NAMALWA (cell line): Measurements from ENCODE around the gene WDR26.
A peak's percentile ranks its signal among the peaks of the same experiment; 100 is the strongest.
"Not testable (repeated sequence)": the region's sequence is repeated elsewhere in the genome, so short reads cannot be mapped to it uniquely, and the experiment has no call there.

Experiments used
- DNase-seq: peaks from one replicate; pipeline ENCODE4 v3.0.0-alpha.2; 2015; ENCODE audit warnings: low spot score

WDR26 gene

GRCh38 chr1:224434691-224435317, at the start of gene WDR26:
Gene WDR26, minus strand, starts transcription at chr1:224434797.
- peak; percentile 96 for DNase-seq

DNA sequence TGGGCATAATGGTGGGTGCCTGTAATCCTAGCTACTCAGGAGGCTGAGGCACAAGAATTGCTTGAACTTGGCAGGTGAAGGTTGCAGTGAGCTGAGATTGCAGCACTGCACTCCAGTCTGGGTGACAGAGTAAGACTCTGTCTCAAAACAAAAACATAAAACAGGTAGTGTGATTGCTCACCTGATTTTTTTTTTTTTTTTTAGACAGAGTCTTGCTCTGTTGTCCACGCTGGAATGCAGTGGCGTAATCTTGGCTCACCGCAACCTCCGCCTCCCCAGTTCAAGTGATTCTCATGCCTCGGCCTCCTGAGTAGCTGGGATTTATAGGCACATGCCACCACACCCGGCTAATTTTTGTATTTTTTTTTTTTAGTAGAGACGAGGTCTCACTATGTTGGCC, 48.6 kb upstream of the WDR26 start:
- not testable (repeated sequence) for DNase-seq

GRCh38 chr1:224482619-224483018, 48.0 kb upstream of the WDR26 start:
- no peak for DNase-seq

GRCh38 chr1:224481601-224482000, 47.0 kb upstream of the WDR26 start:
- DNase-seq, result no peak

GRCh38 chr1:224480888-224481459, 46.4 kb upstream of the WDR26 start:
- not testable (repeated sequence) for DNase-seq

DNA sequence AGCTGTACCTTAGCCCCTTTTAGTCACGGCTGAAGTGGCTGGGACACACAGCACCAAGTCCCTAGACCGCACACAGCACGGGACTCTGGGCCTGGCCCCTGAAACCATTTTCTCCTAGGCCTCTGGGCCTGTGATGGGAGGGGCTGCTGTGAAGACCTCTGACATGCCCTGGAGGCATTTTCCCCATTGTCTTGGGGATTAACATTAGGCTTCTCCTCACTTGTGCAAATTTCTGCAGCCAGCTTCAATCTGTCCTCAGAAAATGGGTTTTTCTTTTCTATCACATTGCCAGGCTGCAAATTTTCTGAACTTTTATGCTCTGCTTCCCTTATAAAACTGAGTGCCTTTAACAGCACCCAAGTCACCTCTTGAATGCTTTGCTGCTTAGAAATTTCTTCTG, 45.6 kb upstream of the WDR26 start:
- not testable (repeated sequence) for DNase-seq

DNA sequence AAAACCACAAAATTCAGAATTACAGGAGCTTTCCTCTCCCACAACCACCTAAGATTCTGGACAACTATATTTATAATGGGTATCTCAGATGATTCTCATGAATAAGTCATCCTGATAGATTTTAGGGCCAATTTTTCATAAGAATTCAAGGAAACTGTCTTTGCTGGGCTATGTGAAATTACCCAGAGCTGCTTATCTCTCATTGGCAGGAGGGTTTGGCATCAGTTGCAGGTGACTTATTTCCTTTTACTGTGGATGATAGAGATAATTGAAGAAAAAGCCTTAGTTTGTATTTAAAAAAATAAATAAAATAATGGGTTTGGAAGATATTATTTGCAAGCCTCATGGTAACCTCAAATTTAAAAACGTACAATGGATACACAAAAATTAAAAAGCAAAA, 38.2 kb upstream of the WDR26 start:
- DNase-seq, result no peak

DNA sequence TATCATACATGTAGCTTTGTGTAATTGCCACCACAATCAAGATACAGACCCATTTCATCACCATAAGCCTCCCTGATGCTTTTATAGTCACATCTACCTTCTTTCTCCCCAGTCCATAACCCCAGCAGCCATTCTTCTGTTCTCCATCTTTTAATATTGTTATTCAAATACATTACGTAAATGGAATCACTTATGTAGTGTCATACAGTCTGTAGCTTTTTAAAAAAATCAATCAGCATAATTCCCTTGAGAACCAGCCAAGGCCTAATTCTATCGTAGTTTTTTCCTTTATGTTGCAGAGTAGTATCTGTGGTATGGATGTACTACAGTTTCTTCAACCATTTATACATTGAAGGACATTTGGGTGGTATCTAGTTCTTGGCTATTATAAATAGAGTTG, 31.6 kb upstream of the WDR26 start:
- DNase-seq, result no peak

DNA sequence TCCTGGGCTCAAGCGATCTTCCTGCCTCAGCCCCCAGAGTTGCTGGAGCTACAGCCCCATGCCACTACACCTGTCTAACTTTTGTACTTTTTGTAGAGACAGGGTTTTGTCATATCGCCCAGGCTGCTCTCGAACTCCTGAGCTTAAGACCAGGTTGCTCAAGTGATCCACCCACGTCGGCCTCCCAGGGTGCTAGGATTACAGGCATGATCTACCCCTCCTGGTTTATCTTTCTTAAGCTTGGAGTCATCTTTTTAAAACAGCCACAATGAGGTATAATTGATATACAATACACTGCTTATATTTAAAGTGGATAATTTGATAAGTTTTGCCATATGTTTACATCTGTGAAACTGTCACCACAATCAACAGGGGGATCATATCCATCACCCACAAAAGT, 25.4 kb upstream of the WDR26 start:
- no peak for DNase-seq

GRCh38 chr1:224458996-224459395, 24.4 kb upstream of the WDR26 start:
- no peak for DNase-seq

GRCh38 chr1:224458296-224458695, 23.7 kb upstream of the WDR26 start:
- DNase-seq, result no peak

DNA sequence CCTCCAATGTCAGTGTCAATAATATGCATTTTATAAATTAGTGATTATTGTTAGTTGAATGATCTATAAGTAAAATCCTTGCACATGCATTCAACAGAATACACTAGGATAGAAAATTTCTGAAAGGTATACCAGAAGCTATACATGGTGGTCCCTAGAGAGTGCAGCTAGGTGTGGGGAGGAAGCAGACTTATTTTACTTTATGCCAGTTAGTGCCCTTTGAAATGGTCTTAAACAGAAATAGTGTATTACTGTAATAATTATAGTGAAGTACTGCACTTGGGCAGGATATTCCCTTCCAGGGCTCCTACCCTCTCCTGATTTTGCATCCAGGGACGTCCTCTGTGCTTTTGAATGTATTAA, 23.2 kb upstream of the WDR26 start:
- no peak for DNase-seq

GRCh38 chr1:224456637-224456953, 22.0 kb upstream of the WDR26 start:
- no peak for DNase-seq

DNA sequence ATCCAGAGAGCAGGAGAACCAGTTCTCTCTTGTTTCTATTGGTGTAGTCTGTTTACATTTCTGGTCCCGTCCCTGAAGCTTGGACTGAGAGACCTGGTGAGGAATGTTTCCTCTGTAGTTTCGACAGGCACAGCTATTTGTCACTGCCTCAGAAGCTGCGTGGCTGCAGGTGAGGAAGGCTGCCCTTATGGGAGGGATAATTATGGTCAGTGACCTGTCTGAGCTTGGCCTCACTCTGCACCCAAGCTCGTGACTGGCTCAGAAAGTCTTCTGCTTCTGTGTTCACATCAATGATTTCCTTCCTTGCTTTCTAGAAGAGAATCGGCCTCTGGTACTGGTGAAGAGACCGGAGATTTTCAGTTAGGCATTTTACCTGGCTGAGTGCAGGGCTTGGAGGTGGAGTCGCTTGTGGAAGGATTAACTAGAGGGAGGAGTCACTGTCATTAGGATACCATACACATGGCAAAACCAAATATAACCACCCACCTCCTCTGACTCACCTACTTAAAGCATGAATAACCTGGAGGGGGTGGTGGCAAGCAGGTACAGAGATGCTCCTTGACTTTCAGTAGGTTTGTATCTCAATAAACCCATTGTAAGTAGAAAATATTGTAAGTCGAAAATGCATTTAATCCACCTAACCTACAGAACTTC, 19.9 kb upstream of the WDR26 start:
- no peak for DNase-seq

GRCh38 chr1:224450561-224451350, 16.2 kb upstream of the WDR26 start:
- DNase-seq, result no peak

GRCh38 chr1:224450159-224450558, 15.6 kb upstream of the WDR26 start:
- DNase-seq, result no peak

- no peak for DNase-seq
Measured at GRCh38 chr1:224448453-224449017, 13.9 kb upstream of the WDR26 start.

GRCh38 chr1:224447971-224448370, 13.4 kb upstream of the WDR26 start:
- DNase-seq, result no peak

- no peak for DNase-seq
Measured at GRCh38 chr1:224447251-224447650, 12.7 kb upstream of the WDR26 start.

DNA sequence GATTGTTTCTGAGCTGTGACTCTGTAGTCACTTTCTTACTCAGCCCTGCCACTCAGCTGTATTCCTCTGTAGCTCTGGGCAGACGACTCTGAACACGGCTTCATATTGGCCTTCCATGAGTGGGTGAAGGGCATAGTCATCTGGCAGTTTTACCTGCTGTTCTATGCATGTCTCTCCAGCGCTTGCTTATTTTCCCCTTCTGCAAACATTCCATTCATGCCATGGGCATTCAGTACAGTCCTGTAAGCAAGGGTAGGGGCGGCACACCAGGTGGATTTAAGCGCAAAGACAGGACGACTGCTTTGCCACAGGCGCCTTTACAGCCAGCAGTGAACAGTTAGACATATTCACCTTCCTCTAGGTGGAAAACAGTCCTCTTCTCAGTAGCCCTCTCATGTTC, 4.4 kb upstream of the WDR26 start:
- DNase-seq, result no peak

GRCh38 chr1:224435999-224436398, 1.4 kb upstream of the WDR26 start:
- no peak for DNase-seq

GRCh38 chr1:224435318-224435763, 744 bp upstream of the WDR26 start:
- peak; percentile 66 for DNase-seq
